ENCODE results near the gene GTF2IRD1.
A peak's percentile ranks its signal among the peaks of the same experiment; 100 is the strongest.
"Not testable (repeated sequence)": the region's sequence is repeated elsewhere in the genome, so short reads cannot be mapped to it uniquely, and the experiment has no call there.

GTF2IRD1 gene

DNA sequence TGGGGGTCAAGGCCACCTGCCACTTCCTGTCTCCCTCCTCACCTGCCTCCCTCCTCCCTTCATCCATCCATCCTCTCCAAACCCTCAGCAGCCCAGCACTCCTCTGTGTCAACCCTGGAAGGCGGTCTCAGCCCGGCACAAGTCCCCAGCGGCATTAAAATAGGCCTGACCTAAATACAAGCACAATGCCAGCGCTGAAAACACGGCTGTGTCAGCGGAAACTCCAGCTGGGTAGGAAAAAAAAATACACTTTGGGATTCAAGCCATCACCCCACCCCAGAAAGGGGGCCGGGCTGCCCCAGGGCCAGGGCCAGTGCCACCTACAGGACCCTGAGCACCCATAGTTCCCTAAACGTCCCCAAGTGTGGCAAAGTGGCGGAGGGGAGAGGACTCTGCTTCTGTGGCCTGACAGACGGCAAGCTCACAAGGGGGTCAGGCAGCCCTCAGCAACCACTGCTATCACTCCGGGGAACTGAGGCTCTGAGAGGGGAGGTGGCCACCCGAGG, 22.7 kb upstream of the GTF2IRD1 start:
- DNase-seq (ENCODE audit: low read depth in 2 of 2), result no peak

DNA sequence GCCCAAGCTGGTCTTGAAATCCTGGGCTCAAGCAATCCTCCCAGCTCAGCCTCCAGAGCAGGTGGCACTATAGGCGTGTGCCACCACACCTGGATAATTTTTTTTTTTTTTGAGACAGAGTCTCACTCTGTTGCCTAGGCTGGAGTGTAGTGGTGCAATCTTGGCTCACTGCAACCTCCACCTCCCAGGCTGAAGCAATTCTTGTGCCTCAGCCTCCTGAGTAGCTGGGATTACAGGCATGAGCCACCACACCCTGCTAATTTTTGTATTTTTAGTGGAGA, 16.5 kb upstream of the GTF2IRD1 start:
- DNase-seq (ENCODE audit: low read depth in 2 of 2), result not testable (repeated sequence)

DNA sequence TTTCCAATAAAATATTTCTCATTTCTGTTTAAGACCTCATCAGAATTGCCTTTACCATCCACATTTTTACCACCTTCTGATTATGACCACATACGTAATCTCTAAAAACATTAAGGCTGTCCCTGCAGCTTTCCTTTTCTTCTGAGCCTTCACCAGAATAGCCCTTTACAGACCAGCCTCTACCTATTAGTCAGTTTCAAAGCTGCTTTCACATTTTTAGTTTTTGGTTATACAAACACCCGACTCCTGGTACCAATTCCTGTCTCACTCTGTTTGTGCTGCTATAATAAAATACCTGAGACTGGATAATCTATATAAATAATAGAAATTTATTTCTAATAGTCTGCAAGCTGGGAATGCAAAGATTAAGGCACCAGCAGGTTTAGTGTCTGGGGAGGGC, 15.4 kb upstream of the GTF2IRD1 start:
- DNase-seq (ENCODE audit: low read depth in 2 of 2), result no peak

DNA sequence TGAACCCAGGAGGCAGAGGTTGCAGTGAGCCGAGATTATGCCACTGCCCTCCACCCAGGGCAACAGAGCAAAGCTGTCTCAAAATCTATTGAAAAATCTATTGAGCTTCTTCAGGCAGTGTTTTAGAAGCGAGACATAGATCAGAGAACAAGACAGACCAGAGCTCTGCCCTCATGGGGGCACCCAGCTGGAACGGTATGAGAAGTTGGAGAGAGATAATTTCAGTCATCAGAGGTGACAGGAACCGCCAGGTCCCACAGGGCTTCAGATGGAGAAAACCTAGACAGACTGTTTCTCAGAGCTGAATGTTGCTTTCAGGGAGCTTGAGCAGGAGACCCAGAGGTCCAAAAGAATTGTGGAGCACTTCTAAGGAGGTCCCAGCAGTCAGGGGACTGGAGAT, 14.2 kb upstream of the GTF2IRD1 start:
- no peak for DNase-seq (ENCODE audit: low read depth in 2 of 2)

DNA sequence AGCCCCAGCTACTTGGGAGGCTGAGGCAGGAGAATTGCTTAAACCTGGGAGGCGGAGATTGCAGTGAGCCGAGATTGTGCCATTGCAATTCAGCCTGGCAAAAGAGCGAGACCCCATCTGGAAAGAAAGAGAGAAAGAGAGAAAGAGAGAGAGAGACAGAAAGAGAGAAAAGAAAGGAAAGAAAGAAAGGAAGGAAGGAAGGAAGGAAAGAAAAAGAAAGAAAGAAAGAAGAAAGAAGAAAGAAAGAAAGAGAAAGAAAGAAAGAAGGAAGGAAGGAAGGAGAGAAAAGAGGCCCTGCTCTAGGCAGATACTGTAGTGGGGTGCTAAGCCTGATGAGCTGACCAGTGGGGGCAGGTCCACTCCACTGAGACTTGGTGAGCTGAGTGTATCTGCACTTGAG, 13.6 kb upstream of the GTF2IRD1 start:
- not testable (repeated sequence) for DNase-seq (ENCODE audit: low read depth in 2 of 2)

DNA sequence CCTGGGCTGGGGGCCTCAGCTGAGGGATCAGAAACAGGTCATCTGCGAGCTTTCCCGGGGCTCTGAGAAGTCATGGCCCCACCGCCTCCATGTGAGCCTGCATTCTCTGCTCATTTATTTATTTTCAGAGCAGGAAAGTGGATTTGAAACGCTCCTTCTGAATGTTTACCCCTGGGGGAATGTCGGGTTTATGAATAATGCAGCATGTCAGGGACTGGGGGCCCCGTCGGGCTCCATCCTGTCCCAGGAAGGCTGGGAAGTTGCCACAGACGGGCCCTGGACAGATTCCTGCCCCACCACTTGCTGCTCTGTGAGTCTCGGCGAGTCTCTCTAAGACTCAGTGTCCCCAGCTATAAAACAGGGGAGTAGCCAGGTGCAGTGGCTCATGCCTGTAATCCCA, 11.9 kb upstream of the GTF2IRD1 start:
- DNase-seq (ENCODE audit: low read depth in 2 of 2), result no peak

DNA sequence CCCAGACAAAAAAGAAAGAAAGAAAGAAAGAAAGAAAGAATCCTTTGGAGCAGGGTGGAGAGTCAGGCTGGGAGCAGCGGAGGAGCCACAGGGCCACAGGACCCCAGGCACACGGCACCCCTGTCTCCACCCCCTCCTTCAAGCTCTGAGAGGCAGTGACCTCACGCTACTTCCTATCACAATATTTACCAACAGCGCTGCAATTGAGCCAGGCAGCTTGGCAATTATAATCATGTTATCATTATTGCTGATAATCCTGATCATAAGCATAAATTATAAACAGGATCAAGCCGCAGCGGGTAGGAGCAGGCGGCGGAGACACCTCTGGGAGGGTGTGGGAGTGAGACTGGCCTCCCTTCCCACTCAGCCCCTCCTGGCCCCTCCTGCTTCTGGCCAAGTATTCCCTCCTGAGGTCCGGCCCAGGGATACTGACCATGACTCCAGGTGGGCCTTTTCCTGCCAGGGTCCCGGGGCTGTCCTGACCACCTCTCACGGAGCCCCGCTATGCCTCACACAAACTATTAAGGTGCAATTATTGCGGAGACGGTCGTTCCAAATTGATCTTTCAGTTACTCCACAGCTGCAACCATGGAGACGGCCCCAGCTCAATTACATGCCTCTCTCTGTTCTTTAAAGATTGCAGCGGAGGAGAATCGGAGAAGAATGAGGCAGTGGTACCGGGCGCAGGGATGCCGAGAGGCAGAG, 10.0 kb upstream of the GTF2IRD1 start:
- DNase-seq (ENCODE audit: low read depth in 2 of 2), result no peak

DNA sequence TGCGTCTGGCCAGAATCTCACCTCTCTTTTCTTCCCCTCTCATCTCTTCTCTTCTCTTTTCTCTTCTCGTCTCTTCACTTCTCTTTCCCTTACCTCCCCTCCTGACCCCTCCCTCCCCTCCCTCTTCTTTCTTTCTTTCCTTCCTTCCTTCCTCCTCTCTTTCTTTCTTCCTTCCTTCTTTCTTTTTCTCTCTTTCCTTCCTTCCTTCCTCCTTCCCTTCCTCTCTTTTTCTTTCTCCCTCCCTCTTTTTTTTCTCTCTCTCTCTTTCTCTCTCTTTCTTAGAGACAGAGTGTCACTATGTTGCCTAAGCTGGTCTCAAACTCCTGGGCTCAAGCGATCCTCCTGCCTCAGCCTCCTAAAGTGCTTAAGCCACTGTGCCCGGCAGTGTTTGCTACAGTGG, 4.6 kb upstream of the GTF2IRD1 start:
- no peak for DNase-seq (ENCODE audit: low read depth in 2 of 2)

DNA sequence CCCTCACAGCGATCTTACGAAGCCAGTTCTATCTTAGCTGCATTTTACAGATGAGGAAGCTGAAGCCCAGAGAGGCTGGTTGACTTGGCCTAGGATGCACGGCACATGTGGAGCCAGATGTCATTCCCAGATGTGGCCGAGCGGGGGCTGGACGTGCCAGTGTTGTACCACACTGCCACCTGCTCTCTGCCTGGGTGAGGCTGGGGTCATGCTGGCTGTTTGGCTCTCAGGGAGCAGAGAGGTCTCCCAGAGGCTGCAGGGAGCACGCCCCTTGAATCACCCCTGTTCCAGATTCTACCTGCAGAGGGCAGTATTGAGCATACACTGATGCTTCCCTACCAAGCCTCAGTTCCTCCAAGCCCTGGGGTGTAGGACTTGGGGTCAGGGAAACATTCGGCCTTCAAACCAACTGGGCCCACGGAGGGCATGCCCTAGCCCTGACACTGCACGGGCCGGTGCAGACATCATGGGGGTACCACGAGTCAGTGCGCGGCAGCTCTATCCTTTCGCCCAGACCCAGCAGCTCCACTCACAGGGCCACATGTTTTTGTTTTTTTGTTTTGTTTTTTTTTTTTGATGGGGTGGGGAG, 3.8 kb upstream of the GTF2IRD1 start:
- DNase-seq (ENCODE audit: low read depth in 2 of 2), result peak; percentile 22 to 54

DNA sequence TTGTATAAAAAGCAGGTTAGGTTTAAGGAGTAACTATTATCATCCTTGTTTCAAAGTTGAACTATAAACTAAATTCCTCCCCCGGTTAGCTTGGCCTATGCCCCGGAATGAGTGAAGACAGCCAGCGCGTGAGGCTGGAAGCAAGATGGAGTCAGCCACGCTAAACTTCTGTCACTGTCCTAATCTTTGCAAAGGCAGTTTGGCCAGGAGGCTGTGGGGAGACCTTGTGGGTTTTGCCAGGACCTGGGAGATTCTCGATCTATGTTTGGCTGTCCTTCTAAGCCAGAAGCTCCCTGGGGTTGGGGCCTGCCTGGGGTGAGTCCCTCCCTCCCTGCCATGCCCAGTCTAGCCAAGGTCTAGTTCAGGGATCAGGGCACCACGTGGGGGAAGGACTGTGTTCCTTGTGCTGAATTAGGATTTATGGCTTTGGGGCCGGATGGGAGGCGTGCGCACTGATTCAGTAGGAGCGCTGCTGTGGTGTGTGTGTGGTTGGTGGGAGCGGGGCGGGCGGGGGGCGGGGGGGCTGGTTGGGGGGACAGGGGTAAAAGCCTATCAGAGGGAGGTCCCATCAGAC, 871 bp upstream of the GTF2IRD1 start:
- no peak for DNase-seq (ENCODE audit: low read depth in 2 of 2)

DNA sequence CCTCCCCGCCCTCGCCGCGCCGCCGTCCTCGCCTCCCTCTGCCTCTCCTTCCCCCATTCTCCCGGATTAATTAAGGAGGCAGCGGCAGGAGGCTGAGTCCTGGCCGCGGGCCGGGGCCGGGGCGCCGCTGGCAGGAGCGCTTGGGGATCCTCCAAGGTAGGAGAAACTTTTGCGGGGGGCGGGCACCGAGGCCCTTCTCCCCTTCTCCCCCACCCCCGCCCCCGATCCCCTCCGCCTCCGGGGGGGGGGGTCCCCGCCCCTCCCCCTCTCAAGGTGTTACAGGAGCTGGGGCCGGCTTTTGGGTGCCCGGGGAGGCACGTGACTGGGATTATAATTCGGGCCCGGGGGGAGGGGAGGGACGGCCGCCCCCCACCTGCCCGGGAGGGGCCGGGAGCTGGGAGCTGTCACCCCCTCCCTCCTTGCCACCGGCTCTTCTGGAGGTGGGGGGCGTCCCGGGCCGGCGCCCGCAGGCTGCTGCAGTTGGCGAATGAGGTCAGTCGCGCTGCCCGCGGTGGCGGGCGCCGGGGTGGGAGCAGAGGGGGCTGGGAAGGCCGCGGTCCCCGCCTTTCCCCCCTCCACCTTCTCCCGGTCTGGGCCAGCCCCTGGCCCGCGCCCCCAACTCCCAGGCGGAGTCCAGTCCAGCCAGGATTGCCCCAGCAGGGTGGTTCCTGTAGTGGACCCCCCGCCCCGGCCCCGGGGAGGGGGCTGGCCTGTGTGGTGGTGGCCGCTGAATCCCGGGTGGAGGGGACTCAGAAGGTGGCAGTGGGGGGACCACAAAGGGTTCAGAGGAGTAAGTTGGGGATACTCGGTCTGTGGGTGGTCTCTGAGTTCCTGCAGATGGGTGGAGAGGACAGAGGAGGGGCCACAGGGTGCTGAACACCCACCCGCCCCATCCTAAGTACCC, 567 bp downstream of the GTF2IRD1 start:
- no peak for DNase-seq (ENCODE audit: low read depth in 2 of 2)

DNA sequence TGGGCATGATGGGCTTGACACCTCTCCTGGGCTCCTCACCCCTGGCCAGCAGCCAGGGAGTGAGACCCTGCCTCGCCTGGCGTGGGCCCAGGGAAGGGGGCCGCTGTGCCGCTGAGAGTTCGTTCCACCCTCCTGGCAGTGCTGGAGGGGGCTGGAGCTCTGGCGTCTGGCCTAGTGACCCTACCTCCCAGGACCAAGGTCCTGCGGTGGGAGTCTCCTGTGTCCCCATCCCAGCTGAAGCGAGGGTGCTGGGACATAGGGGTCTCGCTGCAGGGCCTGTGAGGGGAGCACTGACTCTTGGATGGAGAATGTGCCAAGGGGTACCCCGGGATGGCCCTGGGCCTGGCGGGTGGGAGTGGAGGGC, 1.2 kb downstream of the GTF2IRD1 start:
- no peak for DNase-seq (ENCODE audit: low read depth in 2 of 2)

DNA sequence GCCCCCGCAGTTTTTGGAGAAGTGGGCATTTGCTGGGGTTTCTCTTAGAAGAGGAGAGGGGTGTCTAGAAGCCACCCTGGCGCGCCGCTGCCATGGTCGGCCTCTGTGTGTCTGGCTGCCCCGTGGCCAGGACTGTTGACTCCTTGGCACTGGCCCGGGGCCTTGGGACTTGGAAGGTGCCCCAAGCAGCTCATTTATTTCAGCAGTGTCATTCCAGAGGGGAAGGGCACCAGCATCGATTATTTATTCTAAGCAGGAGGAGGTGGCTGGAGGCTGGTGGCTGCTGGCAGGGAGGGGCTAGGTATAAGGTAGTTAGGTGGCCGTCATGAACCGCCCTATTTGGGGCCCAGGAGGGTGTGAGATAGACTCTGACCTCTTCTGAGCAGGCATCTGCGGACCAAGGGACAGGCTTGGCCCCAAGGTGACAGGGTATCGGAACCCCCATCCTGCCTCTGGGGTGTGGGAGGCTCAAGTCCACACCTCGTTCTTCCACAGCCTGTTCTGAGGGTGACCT, 1.6 kb downstream of the GTF2IRD1 start:
- no peak for DNase-seq (ENCODE audit: low read depth in 2 of 2)

DNA sequence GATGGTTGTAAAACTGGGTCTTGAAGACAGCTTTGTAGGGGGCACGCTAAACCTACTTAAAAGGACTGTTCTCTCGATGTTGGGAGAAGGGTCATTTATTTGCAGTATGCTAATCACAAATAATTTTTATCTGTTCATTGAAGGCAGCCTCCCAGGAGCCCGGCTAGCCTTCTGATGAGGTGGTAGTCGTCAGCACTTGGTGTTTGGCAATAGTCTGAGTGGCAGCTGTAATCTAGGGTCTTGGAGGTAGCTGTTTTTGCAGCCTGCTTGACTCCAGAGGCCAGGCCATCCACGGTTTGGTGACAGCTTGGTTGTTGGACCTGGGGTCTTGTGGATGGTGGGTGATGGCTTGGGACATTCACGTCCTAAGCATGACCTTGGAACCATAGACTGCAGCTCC, 2.2 kb downstream of the GTF2IRD1 start:
- no peak for DNase-seq (ENCODE audit: low read depth in 2 of 2)

DNA sequence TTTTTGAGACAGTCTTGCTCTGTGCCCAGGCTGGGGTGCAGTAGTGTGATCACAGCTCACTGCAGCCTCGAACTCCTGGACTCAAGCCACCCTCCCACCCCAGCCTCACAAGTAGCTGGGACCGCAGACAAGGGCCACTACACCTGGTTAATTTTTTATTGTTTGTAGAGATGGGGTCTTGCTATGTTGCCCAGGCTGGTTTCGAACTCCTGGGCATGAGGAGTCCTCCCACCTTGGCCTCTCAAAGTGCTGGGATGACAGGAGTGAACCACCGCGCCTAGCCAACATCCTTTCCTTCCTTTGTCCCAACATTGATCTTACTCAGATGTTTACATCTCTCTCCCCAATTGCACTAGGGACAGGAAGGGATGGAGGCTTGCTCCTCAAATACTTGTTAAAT, 3.3 kb downstream of the GTF2IRD1 start:
- DNase-seq (ENCODE audit: low read depth in 2 of 2), result no peak

DNA sequence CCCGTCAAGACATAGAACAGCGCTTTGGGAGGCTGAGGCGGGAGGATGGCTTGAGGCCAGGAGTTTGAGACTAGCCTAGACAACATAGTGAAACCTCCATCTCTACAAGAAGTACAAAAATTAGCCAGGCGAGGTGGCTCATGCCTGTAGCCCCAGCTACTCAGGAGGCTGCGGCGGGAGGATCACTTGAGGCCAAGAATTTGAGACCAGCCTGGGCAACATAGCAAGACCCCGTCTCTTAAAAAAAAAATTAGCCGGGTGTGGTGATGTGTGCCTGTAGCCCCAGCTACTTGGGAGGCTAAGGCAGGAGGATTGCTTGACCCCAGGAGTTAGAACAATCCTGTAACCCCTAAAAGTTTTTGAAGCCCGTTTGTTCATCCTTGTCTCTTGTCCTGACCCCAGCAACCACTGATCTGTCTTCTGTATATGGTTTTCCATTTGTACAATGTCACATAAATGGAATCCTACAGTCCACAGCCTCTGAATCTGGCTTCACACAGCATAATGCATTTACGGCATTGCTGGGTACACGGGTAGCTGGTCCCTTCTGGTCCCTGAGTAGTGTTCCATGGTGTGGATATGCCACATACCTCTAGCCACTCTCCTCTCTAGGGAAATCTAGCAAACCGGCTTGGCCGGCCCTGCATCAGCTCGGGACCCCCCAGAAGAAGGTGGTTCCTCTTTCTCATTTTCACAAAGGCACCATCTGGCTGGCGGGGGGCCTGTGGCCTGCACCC, 8.4 kb downstream of the GTF2IRD1 start:
- no peak for DNase-seq (ENCODE audit: low read depth in 2 of 2)

DNA sequence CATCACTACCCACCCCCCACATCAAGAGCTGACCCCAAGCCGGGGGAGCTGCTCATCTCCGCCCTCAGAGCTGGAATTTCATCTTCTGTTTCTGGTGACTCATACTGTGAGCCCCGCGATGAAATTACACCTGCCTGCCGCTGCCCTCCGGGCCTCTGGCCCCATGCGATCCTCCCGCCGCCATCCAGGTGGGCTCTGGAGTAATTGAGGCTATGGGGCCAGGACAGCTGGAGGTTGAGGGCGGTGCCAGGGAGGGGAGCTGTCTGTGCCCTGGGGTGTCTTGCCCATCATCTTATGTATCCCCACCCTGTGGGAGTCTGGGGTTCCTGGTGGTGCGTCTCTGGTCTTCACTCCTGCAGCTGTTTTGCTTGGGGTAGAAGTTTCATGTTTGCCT, 9.0 kb downstream of the GTF2IRD1 start:
- no peak for DNase-seq (ENCODE audit: low read depth in 2 of 2)

DNA sequence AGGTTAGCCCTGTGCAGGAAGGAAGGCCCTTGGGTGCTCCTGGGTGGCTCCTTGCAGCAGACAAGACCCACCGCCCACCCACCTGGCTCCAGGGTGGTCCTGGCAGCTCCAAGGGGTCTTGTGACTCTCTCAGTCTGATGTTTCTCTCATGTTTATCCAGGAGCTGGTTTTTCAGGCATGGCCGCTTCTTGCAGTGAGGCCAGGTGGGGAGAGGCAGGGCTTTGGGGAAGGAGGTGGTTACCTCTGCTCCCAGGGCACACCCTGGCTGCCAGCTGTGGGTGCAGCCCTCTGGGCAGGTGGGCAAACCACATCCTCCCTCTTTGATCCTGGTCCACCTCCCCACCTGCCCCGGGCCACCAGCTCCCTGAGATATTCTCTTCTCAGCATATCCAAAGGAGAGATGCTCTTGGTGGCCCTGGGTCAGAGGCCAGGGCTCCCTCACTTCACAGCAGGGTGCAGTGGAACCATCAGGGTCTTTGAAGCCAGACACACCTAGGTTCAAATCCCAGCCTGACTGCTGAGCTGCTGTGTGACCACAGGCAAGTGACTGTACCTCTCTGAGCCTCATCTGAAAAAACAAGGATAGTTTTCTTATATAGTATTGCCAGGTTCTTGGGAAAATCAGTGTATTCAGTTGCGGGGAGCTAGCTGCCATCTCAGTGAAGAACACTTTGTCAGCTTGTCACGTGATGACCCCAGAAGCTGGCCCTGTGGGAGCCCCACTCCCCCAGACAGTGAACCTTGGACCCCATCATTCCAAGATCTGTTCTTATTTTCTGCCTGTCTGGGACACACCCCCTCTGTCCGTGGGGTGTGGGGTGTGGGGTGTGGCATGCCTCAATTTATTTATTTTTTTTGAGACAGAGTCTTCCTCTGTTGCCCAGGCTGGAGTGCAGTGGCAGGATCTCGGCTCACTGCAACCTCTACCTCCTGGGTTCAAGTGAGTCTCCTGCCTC, 11.5 kb downstream of the GTF2IRD1 start:
- DNase-seq (ENCODE audit: low read depth in 2 of 2), result no peak

DNA sequence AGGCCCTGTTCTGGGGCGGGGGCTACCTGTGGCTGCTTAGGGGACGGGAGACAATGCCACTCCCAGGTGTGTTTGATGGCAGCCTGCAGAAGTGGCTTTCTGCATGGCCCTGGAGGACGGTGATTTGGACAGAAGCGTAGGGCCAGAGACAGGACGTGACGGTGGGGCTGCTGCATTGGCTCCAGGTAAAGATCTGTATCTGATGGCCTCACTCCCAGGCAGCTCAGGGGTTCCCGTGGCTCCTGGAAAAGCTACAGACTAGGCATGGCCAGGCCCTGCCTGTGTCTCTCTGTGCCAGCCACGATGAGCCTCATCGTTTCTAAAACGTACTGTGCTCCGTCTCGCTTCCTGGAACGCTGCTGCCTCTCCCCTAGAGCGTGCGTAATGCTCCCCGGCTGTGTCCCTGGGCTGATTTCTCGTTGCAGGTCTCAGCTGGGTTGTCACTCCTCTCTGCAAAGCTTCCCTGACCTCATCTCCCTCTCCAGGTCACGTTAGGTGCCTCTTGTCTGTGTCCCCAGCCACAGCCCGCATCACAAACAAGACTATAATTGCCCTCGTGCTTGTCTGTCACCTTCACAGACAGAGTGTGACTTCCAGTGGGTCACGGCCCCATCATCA, 12.6 kb downstream of the GTF2IRD1 start:
- DNase-seq (ENCODE audit: low read depth in 2 of 2), result no peak

DNA sequence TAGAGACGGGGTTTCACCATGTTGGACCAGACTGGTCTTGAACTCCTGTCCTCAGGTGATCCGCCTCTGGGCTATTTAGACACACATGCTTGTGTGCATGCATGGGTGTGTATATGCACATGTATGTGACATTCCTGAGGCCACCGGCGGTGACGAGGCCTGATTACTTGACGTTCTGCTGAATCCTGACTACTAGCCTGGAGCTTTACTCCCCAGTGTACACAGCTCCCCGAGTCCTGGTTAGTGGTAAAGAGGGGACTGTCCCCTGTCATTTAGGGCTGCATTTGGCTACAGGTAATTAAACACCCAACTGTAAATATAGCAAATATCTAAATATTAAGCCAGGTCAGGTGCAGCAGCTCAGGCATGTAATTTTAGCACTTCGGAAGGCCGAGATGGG, 14.2 kb downstream of the GTF2IRD1 start:
- DNase-seq (ENCODE audit: low read depth in 2 of 2), result no peak

Data from activated CD8-positive, alpha-beta memory T cell treated with anti-CD3 and anti-CD28 coated beads for 4 hours (primary cell).